Lower leg skin (tissue), 4 donors: Measurements from ENCODE around the gene TSPOAP1. TPM values are rescaled to one million over a fixed set of nuclear protein-coding genes. Genes with fewer than 3 reads are reported as not detected.

Experiments used
- DNase-seq, 2 donors: peaks; one replicate each; pipeline ENCODE4 v3.0.0-alpha.2; 2019; ENCODE audit warnings: low spot score in 2 of 2
- H3K4me3 ChIP-seq: fragments of 200-600 bp; sonication (generic); 2 replicates; pipeline ENCODE4 v1.5.1; 2017; ENCODE audit warnings: mild to moderate bottlenecking, low read depth; ENCODE audit not compliant: poor library complexity, severe bottlenecking
- POLR2A ChIP-seq, 2 donors: fragments of 450-650 bp; IDR thresholded peaks; one replicate each; pipeline ENCODE4 v1.6.1; 2016 to 2017; ENCODE audit warnings: antibody characterized with exemption in 2 of 2, mild to moderate bottlenecking in 1 of 2, moderate library complexity in 1 of 2
- WGBS, 2 donors: methylation state at CpG; one replicate each; pipeline ENCODE4 v1.1.5; 2018; 5-methylcytosine and 5-hydroxymethylcytosine counted together
- intact Hi-C: fragments of 100-400 bp; cut with DNase I; formaldehyde crosslinking; loops from one replicate; pipeline ENCODE4 v1.15.0; 2023; ENCODE audit warnings: low total_unique reads
- total RNA-seq, 4 donors: library from RNA; depleted of rRNA; stranded (reverse); fragments of >200 nt; gene quantifications; one replicate each; pipeline ENCODE4 v1.1.0, GENCODE V29; 2016
- TF ChIP-seq, protein P1 (sequence below), 3 donors: fragments of 450-650 bp; IDR thresholded peaks; one replicate each; pipeline ENCODE4 v1.5.1; 2016; ENCODE audit warnings: antibody characterized with exemption in 3 of 3, mild to moderate bottlenecking in 3 of 3, moderate library complexity in 2 of 3

Gene TSPOAP1
- total RNA-seq, 4 donors from 2014 or later, result 8.2 to 18.3 (median 8.8) TPM

DNA sequence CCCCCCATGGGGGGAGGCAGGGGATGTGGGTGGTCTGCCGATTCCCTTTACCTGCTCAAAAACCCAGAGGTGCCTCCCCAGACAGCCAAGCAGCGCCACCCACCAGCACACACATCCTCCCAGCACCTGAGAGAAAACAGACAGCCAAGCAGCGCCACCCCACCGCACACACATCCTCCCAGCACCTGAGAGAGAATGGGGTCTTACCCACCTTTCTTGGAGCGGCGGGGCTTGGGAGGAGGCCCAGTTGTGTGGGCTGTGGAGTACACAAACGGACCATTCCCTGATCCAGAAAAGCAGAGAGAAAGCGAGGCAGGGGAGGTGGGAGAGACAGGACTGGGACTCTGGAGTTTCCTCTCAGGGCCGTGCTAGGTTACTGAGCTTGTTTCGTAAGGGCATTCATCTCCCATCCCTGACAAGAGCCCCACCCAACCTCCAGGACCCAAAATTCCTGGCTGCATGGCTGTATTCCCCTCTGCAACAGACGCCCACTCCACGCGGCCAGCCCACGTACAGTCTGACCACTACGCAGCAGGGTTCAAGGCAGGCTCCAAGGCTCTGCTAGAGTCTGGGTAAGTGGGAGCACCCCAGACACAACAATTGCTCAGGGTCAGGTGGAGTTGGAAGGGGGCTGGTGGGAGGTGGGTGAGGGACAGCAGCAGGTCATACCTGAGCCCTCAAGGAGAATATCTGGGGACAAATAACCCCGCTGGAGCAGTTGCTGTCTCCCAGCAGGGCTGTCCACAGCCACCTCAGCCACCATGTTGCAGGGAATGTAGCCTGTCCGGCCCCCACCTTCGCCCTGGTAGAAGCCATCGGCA, 22.3 kb downstream of the TSPOAP1 start:
- DNase-seq, result peak in 1 of 2 donors; percentile 61
- intact Hi-C loops, result no loop called here
- no peak overlapping the region for H3K4me3 ChIP-seq
- no peak for TF ChIP-seq POLR2A (IDR thresholded peaks at IDR 0.05)
- TF ChIP-seq, protein P1, sequence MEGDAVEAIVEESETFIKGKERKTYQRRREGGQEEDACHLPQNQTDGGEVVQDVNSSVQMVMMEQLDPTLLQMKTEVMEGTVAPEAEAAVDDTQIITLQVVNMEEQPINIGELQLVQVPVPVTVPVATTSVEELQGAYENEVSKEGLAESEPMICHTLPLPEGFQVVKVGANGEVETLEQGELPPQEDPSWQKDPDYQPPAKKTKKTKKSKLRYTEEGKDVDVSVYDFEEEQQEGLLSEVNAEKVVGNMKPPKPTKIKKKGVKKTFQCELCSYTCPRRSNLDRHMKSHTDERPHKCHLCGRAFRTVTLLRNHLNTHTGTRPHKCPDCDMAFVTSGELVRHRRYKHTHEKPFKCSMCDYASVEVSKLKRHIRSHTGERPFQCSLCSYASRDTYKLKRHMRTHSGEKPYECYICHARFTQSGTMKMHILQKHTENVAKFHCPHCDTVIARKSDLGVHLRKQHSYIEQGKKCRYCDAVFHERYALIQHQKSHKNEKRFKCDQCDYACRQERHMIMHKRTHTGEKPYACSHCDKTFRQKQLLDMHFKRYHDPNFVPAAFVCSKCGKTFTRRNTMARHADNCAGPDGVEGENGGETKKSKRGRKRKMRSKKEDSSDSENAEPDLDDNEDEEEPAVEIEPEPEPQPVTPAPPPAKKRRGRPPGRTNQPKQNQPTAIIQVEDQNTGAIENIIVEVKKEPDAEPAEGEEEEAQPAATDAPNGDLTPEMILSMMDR (IDR thresholded peaks at IDR 0.05), result no peak
- 77 to 86% methylated on average over 19 of the region's 19 CpGs for WGBS, 2 donors

DNA sequence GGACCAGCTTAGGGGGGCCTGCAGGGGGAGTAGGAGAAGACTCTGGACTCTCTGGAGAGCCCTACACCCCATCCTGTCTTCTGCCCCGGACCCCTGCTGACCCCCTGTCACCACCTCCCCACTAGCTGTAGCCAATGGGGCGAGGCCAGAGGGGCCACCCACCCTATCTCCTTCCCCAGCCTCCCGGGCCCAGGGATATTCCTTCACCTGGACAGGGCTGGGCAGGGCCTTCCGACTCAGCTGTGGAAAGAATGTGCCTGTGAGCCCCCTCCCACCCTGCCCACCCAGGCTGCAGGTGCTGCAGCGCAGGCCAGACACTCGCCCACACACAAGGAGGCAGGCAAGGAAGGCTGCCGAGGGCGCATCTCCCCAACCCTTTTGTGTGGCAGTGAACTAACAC, 23.0 kb downstream of the TSPOAP1 start:
- H3K4me3 ChIP-seq, result no peak overlapping the region
- peak in 1 of 2 donors; percentile 74 for DNase-seq
- WGBS, 2 donors, result 78 to 80% methylated on average over 3 to 5 of the region's 8 CpGs
- TF ChIP-seq, protein P1 (IDR thresholded peaks at IDR 0.05), result no peak
- TF ChIP-seq POLR2A (IDR thresholded peaks at IDR 0.05), result no peak
- intact Hi-C loops, result no loop called here

DNA sequence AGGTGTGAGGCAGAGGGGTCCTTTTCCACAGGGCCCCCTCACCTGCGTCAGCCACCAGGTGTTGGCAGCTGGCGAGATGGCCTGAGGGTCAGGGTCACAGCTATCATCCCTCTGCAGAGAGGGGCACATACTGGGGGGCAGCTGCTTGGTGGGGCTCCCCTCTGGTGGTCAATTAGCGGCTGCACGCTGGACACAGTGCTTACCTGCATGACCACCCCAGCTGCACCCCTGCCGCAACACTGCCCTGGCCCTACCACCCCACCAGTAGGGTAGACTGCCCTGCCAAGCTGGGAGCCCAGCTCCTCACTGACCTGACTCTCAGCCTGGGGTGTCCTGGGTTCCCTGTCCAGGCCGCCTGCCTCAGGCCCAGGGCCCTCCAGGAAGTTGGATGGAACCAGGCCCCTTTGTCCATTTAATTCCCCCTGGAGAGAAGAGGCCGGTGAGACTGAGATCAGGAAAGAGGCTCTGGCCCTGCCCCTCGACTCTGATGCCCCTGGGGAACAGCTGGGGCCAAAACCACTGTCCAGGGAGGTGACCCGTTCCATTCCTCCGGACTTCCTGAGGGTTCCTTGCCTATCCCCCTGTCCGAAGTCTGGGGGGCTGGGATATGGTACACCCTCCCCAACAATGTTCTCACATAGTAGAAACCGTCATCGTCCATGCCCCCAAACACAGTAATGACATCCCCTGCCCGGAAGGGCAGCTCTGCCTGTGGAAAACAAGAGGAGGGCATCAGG, 23.7 kb downstream of the TSPOAP1 start:
- DNase-seq, result peak in 1 of 2 donors; percentile 84
- WGBS, 2 donors, result 82 to 88% methylated on average over 13 to 14 of the region's 14 CpGs
- intact Hi-C loops, result no loop called here
- TF ChIP-seq POLR2A (IDR thresholded peaks at IDR 0.05), result no peak
- TF ChIP-seq, protein P1 (IDR thresholded peaks at IDR 0.05), result no peak
- no peak overlapping the region for H3K4me3 ChIP-seq

DNA sequence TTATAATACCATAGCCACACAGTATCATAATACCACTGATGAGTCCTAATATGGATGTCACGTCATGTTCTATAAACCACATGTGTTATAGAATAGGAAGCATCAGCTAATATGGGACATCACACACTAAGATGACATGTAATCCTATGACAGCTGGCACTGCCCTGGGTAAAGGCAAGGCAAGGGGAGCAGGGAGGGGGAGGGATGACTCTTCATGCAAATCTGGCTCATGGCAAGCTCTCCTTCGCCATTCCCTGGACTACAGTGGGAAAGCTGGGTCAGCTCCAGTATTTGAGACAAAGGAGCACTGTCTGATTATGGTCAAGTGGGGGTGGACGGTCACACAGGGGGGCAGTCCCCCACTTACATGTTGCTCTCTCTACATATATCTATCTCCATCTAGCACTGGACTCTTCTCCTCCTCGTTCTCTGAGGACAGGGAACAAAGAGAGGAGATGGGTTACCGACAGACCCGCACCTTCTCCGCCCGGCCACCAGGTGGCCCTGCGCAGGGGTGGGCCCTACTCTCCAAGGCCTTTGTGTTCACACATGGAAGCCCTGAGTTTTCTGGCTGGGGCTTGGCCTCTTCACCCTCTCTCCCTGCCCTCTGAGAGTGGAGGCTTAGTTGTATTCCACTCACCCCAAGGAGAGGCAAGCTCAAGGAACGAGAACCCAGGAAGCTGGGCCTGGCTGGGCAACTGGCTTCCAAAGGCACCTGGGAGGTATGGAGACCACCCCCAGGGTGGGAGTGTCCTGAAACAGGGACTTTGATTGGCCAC, 24.4 kb downstream of the TSPOAP1 start:
- TF ChIP-seq, protein P1 (IDR thresholded peaks at IDR 0.05), result no peak
- no peak for TF ChIP-seq POLR2A (IDR thresholded peaks at IDR 0.05)
- intact Hi-C loops, result no loop called here
- DNase-seq, result peak in 1 of 2 donors; percentile 82
- 44 to 49% methylated on average over 10 of the region's 10 CpGs for WGBS, 2 donors
- H3K4me3 ChIP-seq, result no peak overlapping the region

DNA sequence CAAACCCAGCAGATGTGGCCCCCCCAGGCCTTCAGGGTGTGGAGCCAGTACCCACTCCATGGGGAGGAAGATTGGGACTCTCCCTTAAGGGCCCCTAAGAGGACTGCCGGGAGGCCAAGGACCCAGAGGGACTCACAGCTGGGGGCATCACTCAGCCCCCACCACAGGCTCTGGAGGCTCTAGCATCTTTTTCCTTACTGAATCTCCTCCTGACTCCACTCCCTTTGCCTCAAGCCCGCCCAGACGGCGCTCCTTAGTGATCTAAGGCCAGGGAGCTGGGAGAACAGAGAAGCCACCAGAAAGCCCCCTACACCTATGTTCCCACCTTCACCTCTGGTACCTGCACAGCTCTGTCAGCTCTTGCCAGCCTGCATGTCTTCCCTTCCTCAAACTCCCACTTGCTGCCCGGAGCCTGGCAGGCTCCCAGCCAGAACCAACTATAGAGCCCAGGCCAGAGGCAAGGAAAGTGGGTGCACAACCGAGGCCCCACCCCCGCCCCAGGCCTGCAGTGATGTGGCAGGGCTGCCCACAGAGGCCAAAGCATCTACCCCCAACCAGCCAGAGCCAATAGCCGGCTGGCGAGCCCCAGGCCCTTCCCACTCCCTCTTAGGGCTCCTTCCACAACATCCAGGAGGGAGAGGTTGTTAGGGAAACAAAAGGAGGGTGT, 25.5 kb downstream of the TSPOAP1 start:
- no peak overlapping the region for H3K4me3 ChIP-seq
- WGBS, 2 donors, result 76 to 89% methylated on average over 9 of the region's 9 CpGs
- TF ChIP-seq, protein P1 (IDR thresholded peaks at IDR 0.05), result no peak
- TF ChIP-seq POLR2A (IDR thresholded peaks at IDR 0.05), result no peak
- intact Hi-C loops, result no loop called here
- DNase-seq, result peak in 1 of 2 donors; percentile 63
